Cerebellar nuclear complex (tissue), 1 donor: ENCODE results near the gene KCNMA1.

ENCODE experiments used
- DNase-seq, 2 experiments: peaks; one replicate each; lab custom pipeline; 2025; lab: John Stamatoyannopoulos, UW

Gene KCNMA1

DNA sequence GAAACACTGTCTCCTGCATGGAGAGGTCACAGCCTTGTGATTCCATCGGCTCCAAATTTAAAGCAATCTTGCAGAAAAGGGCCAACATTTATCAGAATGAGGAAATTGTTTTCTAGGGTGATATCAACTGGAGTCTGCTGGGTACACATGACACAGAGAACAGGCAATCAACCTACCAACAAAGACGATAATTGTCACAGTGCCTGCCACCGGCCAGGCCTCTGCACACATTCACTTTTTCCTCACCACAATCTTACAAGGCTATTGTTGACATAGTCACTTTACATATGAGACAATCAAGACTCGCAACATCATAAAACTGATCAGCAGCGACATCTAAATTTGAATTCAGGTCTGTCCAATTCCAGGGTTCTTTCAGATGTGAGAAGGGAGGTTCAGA is 189.4 kb downstream of the KCNMA1 start:
- no peak for DNase-seq

DNA sequence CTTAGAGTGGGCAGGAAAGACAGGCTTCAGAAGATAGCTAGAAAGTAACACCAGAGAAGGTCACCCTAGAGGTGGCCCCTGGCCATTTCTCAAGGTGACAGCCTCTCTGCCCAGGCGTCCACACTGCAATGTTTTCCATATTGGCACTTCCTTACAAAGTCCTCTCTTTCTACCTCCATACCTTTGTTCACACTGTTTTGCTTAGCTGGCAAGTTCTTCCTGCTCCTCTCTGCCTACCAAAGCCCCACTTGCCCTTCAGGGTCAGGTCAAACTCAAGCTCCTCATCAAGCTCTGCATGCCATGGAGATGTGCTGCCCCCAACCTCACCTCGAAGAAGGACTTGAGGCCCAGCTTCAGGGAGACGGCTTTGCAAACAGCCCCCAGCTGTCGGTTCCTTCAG is 190.9 kb downstream of the KCNMA1 start:
- no peak for DNase-seq

DNA sequence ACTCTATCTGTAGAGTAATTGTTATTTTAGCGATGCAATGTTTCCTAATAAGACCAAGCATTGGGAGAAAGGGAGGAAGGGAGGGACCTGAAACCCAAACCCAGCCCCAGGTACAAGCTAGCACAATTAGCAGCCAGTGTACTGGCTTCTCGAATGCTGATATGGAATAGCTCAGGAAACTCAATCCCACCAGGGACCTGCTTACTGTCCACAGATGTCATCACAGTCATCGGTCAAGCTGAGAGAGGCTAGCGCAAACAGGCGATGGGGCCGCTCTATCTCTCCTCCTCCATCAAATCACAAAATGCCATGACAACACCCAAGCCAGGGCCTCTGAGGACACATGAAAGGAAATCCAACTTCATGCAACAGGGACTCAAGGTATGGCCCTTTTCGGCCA is 192.1 kb downstream of the KCNMA1 start:
- no peak for DNase-seq

DNA sequence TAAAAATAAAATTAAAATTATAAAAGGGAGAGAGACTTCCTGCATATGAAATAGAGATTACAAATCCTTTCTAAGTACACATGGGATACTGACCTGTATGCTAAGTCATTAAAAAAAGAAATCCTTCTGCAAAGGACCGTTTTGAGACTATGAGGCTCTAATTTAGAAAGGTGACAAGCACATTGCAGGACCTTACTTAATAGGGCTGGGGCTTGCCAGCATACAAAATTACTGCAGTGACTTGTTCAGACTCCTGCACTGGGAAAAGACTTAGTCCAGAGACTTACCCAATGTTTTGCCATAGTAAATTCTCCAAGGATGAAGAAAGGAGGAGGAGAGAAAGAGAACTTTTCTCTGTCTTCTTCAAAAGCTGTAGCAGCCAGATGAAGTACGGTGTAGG is 193.6 kb downstream of the KCNMA1 start:
- no peak for DNase-seq

DNA sequence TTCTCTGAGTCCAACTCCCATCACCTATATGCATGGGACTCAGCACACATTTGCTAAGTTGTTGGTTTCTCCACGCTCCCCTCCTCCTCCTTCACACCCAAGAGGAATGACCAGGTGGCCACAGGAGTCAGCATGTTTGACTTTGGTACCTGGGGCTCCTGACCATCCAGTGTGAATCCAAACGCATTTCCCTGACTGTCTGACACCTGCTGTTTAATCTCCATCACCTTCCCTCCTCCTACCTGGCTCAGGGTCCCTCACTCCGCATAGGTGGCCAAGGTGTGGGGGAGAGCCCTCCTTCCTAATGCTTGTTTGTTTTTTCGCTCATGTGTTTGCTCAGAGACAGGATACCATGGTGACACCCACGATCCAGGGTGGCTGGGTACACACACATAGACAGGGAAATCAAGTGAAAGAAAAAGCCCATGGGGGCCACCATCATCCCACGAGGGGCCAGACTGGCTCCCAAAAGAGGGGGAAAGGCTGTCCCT is 194.9 kb downstream of the KCNMA1 start:
- DNase-seq: no peak

DNA sequence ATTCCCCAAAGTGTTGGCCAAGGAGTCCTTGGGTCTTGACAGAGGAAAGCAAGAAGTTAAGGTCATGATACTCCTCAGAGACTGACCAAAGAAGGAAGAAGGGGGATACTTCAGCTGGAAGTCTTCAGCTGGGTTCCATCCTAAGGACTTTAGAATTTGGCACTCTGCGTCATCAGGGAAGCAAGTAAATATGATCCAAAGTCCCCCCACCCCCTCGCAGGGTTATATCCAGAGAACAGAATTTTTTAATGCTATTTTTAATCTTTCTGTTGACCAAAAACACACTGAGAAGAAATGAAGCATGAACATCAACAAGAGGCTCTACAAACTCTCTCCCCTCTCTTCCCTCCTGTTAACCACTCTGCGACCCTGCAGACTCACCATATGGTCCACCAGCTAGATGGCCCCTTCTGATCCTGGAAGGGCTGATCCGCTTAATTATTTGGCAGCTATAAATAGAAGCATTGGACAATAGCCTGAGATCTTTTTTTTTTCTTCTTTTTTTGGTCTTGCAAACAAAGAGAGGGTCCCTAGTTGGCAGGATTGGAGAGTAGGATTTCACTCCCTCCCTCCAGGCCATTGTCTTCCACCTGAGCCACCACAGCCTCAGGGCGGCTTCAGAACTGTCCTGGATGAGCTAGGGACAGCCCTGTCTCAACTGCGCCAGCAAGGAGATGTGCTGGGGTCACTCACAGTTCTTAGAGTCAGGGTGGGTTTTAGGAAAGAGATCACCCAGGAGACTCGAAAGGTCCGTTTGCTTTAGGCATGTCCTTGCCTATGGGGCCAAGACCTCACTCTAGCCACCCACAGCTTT is 196.0 kb downstream of the KCNMA1 start:
- DNase-seq: no peak

DNA sequence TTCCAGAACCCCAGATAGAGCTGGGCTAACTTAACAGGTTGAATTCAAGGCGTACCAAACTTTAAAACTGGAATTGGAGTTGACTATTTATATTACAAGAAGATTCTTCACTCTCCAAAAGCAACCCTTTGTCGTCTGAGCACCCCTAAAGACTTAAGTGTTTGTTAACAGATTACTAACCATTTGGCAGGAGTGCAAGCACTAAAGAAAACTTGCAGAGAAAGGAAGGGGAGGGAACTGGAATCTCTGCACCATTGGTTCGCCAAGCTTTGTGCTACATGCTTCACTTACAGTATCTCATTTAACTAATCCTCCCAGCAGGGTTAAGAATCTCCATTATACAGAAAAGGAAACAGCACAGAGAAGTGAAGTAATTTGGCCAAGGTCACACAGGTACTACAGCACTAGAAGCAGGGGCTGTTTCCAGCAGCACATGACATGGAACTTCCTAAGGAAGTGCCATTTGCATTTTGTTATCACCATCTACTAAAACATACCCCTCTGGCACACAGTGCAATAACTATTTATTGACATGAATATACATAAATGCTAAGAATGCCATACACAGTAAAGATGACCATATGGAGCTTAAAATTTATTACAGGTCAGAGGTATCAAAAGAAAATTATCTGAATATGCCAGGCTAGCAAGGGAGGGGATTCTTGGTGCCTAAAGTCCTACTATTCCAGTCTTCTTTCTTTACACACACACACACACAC is 201.2 kb downstream of the KCNMA1 start:
- no peak for DNase-seq

DNA sequence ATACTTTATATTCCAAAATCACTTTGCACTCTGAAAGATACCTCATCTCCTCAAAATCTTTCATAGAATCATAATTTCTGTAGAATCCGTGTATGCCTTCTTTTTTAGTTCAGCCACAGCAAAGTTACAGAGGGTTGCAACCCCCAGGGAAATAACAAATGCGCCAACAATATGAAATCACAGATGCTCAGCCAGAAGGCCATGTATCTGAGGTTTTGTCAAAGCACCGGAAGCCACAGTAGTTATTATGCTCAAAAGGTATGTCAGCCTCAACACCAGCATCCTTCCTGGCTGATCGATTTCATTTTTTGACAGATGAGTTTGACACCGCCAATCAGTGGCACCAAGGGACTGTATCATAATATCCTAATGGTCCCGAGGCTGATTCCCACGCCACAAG is 204.1 kb downstream of the KCNMA1 start:
- no peak for DNase-seq

DNA sequence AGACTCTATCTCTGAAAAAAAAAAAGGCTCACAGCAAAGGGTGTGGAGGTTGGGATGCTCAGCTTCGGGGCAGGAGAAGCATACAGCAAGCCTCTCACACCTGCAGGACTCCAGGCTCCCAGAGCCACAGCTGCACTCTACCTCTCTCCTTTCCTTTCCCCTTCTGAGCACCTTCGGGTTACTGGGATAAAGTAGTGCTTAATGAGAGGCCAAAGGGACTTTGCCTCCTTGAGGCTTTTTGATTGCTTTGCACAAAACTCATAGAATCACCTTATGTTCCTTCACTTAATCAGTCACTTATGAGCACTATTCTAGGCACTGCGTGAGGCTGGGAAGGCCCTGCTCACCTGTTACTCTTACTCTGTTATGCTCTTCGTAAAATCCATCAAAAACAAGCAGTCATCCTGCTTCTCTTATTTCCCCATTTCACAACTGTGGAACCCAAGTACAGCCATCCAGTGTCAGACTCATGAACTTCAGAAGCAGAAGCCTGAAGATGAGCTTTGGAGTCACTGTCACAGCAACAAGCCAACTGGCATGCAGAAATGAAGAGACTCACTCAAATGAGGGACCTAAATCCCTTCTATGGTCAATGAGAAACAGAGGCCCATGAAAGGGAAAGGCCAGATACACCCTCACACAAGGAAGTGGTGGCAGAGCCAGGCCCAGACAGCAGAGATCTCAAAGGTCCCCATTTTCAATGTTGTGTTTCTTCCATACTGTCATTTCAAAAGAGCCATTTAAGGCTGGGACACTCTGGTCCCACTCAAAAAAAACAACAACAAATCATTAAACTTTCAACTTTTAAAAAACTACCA is 205.4 kb downstream of the KCNMA1 start:
- no peak for DNase-seq

DNA sequence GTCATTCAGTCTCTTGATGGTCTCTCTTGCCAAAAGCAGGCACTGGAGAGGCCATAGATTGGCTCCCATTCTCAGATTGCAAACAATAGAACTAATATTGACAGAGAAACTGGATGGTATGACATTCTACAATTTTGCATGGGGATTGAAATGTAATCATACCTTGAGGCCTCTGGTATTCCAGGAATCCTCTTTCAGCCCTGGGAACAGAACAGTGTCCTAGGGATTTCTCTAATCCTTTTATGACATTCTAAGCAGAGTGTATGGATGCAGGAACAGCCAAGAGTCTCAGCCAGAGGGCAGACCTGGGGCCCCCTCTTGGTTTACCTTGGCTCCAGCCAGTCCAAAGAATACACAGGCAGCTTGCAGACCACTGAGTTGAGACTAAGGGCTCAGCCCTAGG is 206.4 kb downstream of the KCNMA1 start:
- no peak for DNase-seq

DNA sequence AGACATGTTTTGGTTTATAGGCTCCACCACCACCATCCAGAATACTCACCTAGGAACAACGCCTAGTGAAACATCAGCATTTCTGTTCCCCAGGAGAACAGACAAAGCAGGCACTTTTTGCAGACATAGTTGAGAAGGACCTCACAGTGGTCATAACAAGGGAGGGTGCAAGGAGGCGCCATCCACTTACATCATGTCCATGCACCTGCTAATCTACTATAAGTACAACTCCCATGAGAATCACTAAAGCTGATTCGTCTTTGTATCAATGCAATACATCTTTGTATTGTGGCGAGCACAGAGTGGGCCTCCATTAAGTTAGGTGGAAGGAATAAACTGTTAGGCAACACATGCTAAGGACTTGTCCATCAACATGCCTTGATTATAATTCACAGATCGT is 207.1 kb downstream of the KCNMA1 start:
- DNase-seq: no peak

DNA sequence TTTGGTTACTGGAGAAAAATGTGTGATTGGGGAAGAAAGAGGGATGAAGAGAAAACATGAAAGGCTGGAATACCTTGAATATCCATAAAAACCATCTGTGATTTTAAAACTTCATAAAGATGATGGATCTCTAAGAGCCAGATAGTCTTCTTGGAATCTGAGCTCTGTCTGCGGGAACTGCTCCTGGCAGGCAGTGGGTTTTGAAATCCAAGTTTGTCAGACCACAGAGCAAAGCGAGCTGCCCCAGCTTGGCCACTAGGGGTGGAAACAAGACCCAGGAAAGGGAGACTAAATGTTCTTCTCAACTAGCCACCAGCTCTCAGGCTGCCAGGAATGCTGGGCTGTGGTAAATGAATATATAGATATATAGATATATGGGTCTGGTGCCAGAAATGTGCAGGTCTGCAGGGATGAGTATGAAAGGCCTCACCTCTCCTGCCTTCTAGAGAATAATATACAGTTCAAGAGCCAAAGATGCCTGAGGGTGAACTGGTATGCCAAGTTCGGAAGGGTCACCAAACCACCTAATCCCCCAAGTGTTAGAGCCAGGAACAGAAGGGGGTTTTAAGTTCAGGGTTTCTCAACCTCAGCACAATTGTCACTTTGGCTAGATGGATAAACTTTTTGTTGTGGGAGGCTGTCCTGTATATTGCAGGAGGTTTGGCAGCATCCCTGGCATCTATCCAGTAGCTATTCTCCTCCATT is 208.8 kb downstream of the KCNMA1 start:
- no peak for DNase-seq

DNA sequence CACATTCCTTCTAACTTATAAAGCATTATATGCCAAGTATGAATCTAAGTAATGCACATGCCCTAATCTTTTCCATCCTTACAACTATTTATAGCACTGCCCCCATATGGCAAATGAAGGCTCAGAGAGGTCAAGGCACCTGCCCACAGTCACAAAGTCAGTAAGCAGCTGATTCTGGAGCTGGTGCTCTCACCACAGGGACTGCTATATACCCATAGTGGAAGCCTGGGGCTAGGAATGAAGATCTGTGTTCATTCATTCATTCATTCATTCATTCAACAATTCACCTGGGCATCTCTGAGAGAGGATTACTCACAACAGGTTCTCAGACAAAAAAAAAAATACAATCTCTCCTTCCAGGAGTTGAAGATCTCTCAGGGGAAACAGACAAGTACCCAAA is 213.4 kb downstream of the KCNMA1 start:
- no peak for DNase-seq

DNA sequence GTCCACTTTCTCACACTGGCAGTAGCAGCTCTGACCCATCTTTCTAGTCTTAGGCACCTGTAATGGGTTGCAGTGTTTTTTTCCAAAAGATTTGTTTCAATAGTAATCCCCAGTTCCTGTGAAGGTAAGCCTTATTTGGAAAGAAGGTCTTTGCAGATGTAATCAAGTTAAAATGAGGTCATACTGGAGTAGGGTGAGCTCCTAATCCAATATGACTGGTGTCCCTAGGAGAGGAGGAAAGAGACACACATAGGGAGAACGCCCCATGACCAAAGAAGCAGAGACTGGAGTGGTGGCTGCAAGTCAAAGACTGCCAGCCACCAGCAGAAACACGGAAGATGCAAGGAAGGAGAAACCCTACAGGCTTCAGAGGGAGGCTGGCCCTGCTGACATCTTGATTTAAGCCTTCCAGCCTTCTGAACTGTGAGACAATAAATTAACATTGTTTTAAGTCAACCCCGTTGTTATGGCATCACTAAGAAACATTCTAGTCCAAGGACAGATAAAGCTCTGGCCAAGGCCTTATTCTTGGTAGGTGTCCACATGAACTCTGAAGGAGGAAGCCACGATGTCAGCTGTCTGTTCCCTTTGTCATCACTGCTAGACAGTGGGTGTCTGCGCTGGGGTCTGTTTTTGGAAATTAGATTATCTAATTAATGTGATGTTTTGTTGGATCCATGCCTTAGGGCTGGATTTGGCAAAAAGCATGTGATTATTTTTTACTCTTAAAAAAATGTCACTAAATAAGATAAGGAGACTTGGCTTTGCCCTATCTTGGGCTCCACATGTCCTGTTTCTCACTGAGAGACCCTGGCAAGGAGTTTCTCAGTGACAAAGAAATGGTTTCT is 214.9 kb downstream of the KCNMA1 start:
- no peak for DNase-seq

DNA sequence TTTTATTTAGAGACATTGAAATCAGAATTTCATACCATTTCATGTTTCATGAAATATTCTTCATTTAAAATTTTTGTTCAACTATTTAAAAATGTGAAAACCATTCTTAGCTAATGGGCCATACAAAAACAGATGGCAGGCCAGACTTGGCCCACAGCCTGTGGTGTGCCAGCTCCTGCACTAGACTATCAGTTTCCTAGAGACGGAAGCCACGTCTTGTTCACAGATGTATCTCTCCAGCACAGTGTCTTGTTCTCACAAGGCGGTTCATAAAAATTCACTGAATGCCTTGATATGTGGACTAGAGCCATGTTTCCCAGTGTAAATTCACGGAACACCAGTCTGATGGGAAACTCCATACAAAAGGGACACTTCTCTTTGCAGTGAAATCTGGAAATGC is 216.0 kb downstream of the KCNMA1 start:
- DNase-seq: no peak

DNA sequence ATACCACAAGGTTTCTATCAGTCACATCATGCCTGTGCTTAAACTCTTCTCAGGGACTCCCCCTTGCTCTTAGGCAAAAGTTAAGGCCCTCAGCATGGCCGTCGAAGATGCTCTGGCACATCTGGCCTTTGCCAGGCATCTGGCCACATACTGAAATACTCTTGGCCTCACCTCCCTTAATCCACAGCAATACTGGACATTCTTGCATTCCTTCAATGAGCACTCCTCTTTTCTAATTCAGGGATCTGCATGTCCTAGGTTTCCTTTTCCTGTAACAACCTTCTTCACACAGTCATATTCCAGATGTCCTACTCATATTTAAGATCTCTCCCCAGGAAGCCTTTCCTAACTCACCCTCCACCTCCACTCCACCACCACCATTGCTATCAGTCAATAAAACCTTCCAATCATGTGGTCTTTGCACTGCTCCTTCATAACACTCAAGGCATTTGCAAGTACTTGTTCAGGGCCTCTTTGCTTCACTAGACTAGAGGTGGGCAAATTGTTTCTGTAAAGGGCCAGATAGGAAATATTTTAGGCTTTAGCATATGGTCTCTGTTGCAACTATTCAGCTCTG is 216.6 kb downstream of the KCNMA1 start:
- DNase-seq: no peak

DNA sequence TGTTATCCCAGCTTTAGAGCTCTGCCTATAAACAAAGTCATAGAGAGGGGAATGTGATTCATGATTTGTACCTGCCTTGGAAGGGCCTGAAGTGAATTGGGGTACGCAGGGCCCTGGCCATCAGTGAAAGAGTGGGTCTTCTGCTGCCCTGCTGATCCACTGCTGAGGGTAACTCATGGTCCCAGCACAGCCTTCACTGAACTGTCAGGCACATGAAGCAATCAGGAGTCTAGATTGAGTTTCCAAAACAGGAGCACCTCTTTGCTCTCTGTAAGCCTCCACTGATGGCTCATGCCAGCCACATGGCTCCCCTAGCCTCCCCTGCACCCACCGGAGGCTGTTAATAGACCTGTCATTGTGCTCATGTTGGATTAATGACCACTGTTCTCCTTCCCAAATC is 217.6 kb downstream of the KCNMA1 start:
- DNase-seq: no peak

DNA sequence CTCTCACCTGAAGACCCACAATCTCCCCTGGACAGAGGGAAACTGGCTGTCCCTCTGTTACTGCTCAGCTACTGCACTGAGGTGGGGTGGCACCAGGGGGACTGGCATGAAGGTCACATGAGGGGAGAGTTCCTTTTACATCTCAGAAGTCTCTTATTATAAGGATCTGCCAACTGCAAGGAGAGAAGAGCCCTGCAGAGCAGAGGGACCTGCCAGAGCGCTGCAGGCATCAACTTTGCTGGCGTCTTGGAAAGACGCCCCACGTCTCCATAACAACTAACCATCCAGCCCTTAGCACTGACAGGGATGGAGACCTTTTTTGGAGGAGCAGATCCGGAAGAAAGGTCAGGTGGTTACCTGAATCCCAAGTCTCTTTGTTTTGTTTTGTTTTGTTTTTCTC is 218.6 kb downstream of the KCNMA1 start:
- DNase-seq: no peak

DNA sequence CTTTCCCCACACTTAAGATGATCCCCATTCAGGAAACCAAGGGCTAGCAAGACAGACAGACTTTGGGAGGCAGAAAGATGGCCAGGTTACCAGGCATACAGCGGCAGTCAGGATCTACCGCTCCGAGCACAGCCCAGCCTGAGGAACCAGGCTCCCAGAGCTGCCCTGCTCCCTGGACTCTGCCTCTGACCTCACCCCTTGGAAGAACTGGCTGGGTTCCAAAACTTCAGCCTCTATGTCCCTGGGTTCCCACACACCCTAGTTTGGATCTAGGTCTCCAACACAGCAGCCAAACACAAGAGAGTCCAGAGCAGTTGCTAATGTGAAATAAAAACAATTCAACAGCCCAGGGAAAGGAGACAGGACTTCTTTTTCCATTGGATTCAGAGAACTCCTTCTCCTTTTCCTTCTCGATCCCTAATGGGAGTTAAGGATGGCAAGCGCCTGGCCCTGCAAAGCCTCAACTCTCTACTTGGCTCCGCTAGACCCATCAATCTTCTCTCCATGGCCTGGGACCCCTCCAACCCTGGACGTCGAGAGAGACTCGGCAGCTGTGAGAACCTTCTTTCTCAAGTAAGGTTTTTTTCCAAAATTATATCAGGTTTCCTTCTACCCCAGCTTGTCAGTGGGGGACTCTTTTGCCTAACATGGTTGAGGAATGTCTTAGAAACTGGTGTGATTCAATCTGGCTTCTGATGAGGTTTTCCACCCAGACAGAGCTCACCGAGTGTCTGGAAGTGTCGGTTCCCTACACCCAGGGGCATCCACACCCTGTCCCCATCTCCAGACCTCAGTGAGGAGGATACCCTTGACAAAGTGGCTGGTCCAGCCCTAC is 219.6 kb downstream of the KCNMA1 start:
- no peak for DNase-seq

DNA sequence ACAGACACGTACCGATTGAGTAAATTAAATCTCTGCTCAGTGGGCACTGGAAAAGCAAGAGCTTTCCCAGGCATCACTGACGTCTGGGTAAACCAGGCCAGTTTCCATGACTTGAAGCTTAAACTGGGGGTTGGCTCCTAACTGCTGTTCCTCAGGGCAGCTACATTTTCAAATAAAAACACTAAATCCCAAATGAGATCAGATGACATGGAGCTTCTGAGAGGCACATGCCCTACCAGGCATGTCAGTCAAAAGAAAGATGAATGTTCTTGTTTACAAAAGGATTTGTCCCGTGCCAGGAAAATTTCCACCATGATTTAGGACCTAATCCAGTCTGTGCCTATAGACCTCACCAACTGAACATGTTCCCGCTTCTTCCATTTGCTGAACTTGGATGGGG is 220.2 kb downstream of the KCNMA1 start:
- no peak for DNase-seq
